Natural killer cell (primary cell): ENCODE results near the gene IRF4. TPM values are rescaled to one million over a fixed set of nuclear protein-coding genes. Genes with fewer than 3 reads are reported as not detected.

Source experiments
- ATAC-seq, 3 donors: fragments of 150-1000 bp in 2 of 3; fragments of 200-7000 bp in 1 of 3; cut with Tn5 transposase; 1 replicate in 1 of 3; 2 replicates in 2 of 3; pipeline ENCODE4 v1.10.0; 2021; ENCODE audit warnings: mild to moderate bottlenecking in 2 of 3, moderate library complexity in 2 of 3
- DNase-seq, 2 donors: peaks; one replicate each; pipeline versions ENCODE4 v3.0.0 to v3.0.0-alpha.2; 2013 to 2021; ENCODE audit warnings: mixed read lengths in 1 of 2
- H3K27ac ChIP-seq: one replicate; pipeline ENCODE4 v1.5.1; 2013; ENCODE audit warnings: mild to moderate bottlenecking, low read length
- H3K27me3 ChIP-seq: one replicate; pipeline ENCODE4 v1.6.1; 2013; ENCODE audit warnings: low read length; ENCODE audit not compliant: control insufficient read depth, insufficient read depth
- H3K36me3 ChIP-seq: one replicate; pipeline ENCODE4 v1.6.1; 2013; ENCODE audit warnings: low read length; ENCODE audit not compliant: control insufficient read depth, insufficient read depth
- H3K4me1 ChIP-seq: one replicate; pipeline ENCODE4 v1.6.1; 2013; ENCODE audit warnings: low read length; ENCODE audit not compliant: control insufficient read depth, insufficient read depth
- H3K4me3 ChIP-seq: one replicate; pipeline ENCODE4 v1.5.1; 2013; ENCODE audit warnings: low read length
- H3K9me3 ChIP-seq: one replicate; pipeline ENCODE4 v1.6.1; 2013; ENCODE audit warnings: low read length; ENCODE audit not compliant: control insufficient read depth, insufficient read depth
- H3K27ac Mint-ChIP-seq, 2 donors: one replicate each; pipeline ENCODE4 v1.8.0; 2022; ENCODE audit warnings: mild to moderate bottlenecking in 2 of 2, mixed read lengths in 2 of 2, moderate library complexity in 1 of 2
- H3K27me3 Mint-ChIP-seq, 2 donors: one replicate each; pipeline ENCODE4 v1.8.0; 2022; ENCODE audit warnings: low read depth in 2 of 2, mixed read lengths in 2 of 2
- H3K36me3 Mint-ChIP-seq: one replicate; pipeline ENCODE4 v1.8.0; 2022; ENCODE audit warnings: mixed read lengths
- H3K4me1 Mint-ChIP-seq, 2 donors: one replicate each; pipeline ENCODE4 v1.8.0; 2022; ENCODE audit warnings: mixed read lengths in 2 of 2
- H3K4me3 Mint-ChIP-seq: one replicate; pipeline ENCODE4 v1.8.0; 2022; ENCODE audit warnings: mild to moderate bottlenecking, moderate library complexity, mixed read lengths
- H3K9me3 Mint-ChIP-seq, 2 donors: one replicate each; pipeline ENCODE4 v1.8.0; 2022; ENCODE audit warnings: mixed read lengths in 2 of 2
- WGBS: methylation state at CpG from one replicate; pipeline ENCODE4 v1.1.7; 2013; ENCODE audit warnings: missing lambda C conversion rate; ENCODE audit not compliant: insufficient coverage; 5-methylcytosine and 5-hydroxymethylcytosine counted together
- intact Hi-C: fragments of 100-400 bp; cut with micrococcal nuclease; formaldehyde crosslinking; loops from one replicate; pipeline ENCODE4 v1.14.2; 2022
- total RNA-seq, 4 donors: library from RNA; stranded (reverse); fragments of 120-200 nt in 1 of 4; gene quantifications; one replicate each; pipeline versions ENCODE4 v1.2.3 to v1.2.4, GENCODE V29; 2013 to 2022
- TF ChIP-seq, protein P1 (sequence below): fragments of 200-600 bp; IDR thresholded peaks from one replicate; pipeline ENCODE4 v1.8.0; 2022; ENCODE audit warnings: antibody characterized with exemption

The IRF4 gene
- total RNA-seq, 3 donors from 2014 or later (not counting 1 experiment from before 2014, with no cell fraction given) = 3.5 to 37.5 (median 3.5) TPM

- intact Hi-C loops = no loop called here
- Histone ChIP-seq H3K36me3 (peaks cover 3% of the 10 kb centered on the region), H3K4me3 (no peak overlapping the region), H3K27ac (no peak overlapping the region), H3K4me1 (peaks cover 15% of the 10 kb centered on the region), H3K9me3 (no peaks in the 10 kb centered on the region), H3K27me3 (no peaks in the 10 kb centered on the region)
- ATAC-seq = no peak
- Mint-ChIP-seq H3K36me3 (no peaks in the 10 kb centered on the region), H3K4me3 (no peak overlapping the region), H3K27ac (no peak overlapping the region), H3K9me3 (no peaks in the 10 kb centered on the region), H3K27me3 (no peaks in the 10 kb centered on the region), H3K4me1 (peaks cover 0 to 5% of the 10 kb centered on the region in 2 donors)
- TF ChIP-seq, protein P1, sequence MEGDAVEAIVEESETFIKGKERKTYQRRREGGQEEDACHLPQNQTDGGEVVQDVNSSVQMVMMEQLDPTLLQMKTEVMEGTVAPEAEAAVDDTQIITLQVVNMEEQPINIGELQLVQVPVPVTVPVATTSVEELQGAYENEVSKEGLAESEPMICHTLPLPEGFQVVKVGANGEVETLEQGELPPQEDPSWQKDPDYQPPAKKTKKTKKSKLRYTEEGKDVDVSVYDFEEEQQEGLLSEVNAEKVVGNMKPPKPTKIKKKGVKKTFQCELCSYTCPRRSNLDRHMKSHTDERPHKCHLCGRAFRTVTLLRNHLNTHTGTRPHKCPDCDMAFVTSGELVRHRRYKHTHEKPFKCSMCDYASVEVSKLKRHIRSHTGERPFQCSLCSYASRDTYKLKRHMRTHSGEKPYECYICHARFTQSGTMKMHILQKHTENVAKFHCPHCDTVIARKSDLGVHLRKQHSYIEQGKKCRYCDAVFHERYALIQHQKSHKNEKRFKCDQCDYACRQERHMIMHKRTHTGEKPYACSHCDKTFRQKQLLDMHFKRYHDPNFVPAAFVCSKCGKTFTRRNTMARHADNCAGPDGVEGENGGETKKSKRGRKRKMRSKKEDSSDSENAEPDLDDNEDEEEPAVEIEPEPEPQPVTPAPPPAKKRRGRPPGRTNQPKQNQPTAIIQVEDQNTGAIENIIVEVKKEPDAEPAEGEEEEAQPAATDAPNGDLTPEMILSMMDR = no peak
- WGBS = 62% methylated on average over 14 of the region's 15 CpGs
- peak in 1 of 2 donors; percentile 59 for DNase-seq
These were observed 13.3 kb downstream of the IRF4 start for GRCh38 chr6:404685-405423.

GRCh38 chr6:408148-408547, 16.6 kb downstream of the IRF4 start:
- DNase-seq (no peak), ATAC-seq (no peak)
- H3K27ac Mint-ChIP-seq = peak overlapping the region in 1 of 2 donors; percentile 27
- Histone ChIP-seq H3K4me1 (peaks cover 11% of the 10 kb centered on the region), H3K36me3 (peaks cover 1% of the 10 kb centered on the region), H3K27me3 (no peaks in the 10 kb centered on the region), H3K9me3 (no peaks in the 10 kb centered on the region), H3K27ac (no peak overlapping the region), H3K4me3 (no peak overlapping the region)
- peaks cover 7 to 8% of the 10 kb centered on the region in 2 donors for H3K27me3 Mint-ChIP-seq
- H3K4me1 Mint-ChIP-seq = peaks cover 0 to 5% of the 10 kb centered on the region in 2 donors
- 51% methylated on average over 5 of the region's 5 CpGs for WGBS
- intact Hi-C loops = no loop called here
- no peak overlapping the region for H3K4me3 Mint-ChIP-seq
- H3K36me3 Mint-ChIP-seq = no peaks in the 10 kb centered on the region
- TF ChIP-seq, protein P1 = no peak
- H3K9me3 Mint-ChIP-seq = no peaks in the 10 kb centered on the region

DNA sequence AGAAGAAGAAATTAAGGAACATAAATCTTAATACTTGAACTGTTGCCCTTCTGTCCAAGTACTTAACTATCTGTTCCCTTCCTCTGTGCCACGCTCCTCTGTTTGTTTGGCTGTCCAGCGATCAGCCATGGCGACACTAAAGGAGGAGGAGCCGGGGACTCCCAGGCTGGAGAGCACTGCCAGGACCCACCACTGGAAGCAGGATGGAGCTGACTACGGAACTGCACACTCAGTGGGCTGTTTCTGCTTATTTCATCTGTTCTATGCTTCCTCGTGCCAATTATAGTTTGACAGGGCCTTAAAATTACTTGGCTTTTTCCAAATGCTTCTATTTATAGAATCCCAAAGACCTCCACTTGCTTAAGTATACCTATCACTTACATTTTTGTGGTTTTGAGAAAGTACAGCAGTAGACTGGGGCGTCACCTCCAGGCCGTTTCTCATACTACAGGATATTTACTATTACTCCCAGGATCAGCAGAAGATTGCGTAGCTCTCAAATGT, 17.1 kb downstream of the IRF4 start:
- Mint-ChIP-seq H3K27ac (peak overlapping the region in 1 of 2 donors; percentile 27), H3K4me3 (no peak overlapping the region), H3K9me3 (no peaks in the 10 kb centered on the region), H3K36me3 (no peaks in the 10 kb centered on the region), H3K27me3 (peaks cover 7 to 8% of the 10 kb centered on the region in 2 donors), H3K4me1 (peaks cover 0 to 5% of the 10 kb centered on the region in 2 donors)
- Histone ChIP-seq H3K9me3 (no peaks in the 10 kb centered on the region), H3K4me1 (peaks cover 6% of the 10 kb centered on the region), H3K36me3 (no peaks in the 10 kb centered on the region), H3K27me3 (no peaks in the 10 kb centered on the region), H3K4me3 (no peak overlapping the region), H3K27ac (no peak overlapping the region)
- TF ChIP-seq, protein P1 = peak; percentile 60
- peak in 1 of 2 donors; percentile 40 for DNase-seq
- intact Hi-C loops = loop anchor here (1.0 kb wide), 1 partner anchor 219 kb away; no protein-coding TSS in a partner anchor
- ATAC-seq = peak; percentile 50 to 79 (median 63)
- 42% methylated on average over 9 of the region's 9 CpGs for WGBS
